ENCODE measurements around the gene CCDC8. TPM values are rescaled to one million over a fixed set of nuclear protein-coding genes. Genes with fewer than 3 reads are reported as not detected.
"Not testable (repeated sequence)": the region's sequence is repeated elsewhere in the genome, so short reads cannot be mapped to it uniquely, and the experiment has no call there.

Gene CCDC8
- polyA plus RNA-seq, 12 donors: 45.6 to 86.6 (median 60.0) TPM; not detected in 1

GRCh38 chr19:46385636-46386035, 27.7 kb downstream of the CCDC8 start:
- DNase-seq: no peak

GRCh38 chr19:46384396-46384795, 29.0 kb downstream of the CCDC8 start:
- DNase-seq: no peak

- DNase-seq: no peak
These were observed 29.5 kb downstream of the CCDC8 start for GRCh38 chr19:46383846-46384245.

GRCh38 chr19:46383171-46383815, 30.1 kb downstream of the CCDC8 start:
- DNase-seq: no peak

GRCh38 chr19:46381756-46382345, 31.5 kb downstream of the CCDC8 start:
- DNase-seq: no peak

- DNase-seq: no peak
These were observed 32.0 kb downstream of the CCDC8 start for GRCh38 chr19:46381346-46381745.

GRCh38 chr19:46380690-46381089, 32.7 kb downstream of the CCDC8 start:
- no peak for DNase-seq

- peak; percentile 89 for DNase-seq
These were observed 35.1 kb downstream of the CCDC8 start for GRCh38 chr19:46378268-46378667.

GRCh38 chr19:46376241-46377153, 36.9 kb downstream of the CCDC8 start:
- no peak for DNase-seq

- DNase-seq: not testable (repeated sequence)
These were observed 37.8 kb downstream of the CCDC8 start for GRCh38 chr19:46375476-46376067.

- no peak for DNase-seq
These were observed 38.6 kb downstream of the CCDC8 start for GRCh38 chr19:46374536-46375475.

- no peak for DNase-seq
These were observed 39.6 kb downstream of the CCDC8 start for GRCh38 chr19:46373491-46374359.

GRCh38 chr19:46372901-46373490, 40.4 kb downstream of the CCDC8 start:
- DNase-seq: no peak

GRCh38 chr19:46371371-46371901, 41.9 kb downstream of the CCDC8 start:
- no peak for DNase-seq

- no peak for DNase-seq
These were observed 43.5 kb downstream of the CCDC8 start for GRCh38 chr19:46369817-46370216.

- no peak for DNase-seq
These were observed 45.2 kb downstream of the CCDC8 start for GRCh38 chr19:46368116-46368515.

- no peak for DNase-seq
These were observed 45.9 kb downstream of the CCDC8 start for GRCh38 chr19:46367426-46367825.

GRCh38 chr19:46366620-46367292, 46.6 kb downstream of the CCDC8 start:
- no peak for DNase-seq

- DNase-seq: no peak
These were observed 47.8 kb downstream of the CCDC8 start for GRCh38 chr19:46365561-46365960.
